HG02973 (cell line): Measurements from ENCODE around the gene BCDIN3D.
"Not testable (repeated sequence)": the region's sequence is repeated elsewhere in the genome, so short reads cannot be mapped to it uniquely, and the experiment has no call there.

Experiments used
- ATAC-seq: cut with Tn5 transposase; IDR thresholded peaks from one replicate; pipeline ENCODE4 v1.9.1; 2021; ENCODE audit warnings: moderate library complexity; ENCODE audit not compliant: unreplicated experiment

Gene BCDIN3D

GRCh38 chr12:49842519-49843352 lies at the start of gene BCDIN3D:
Gene BCDIN3D, minus strand, starts transcription at chr12:49843106. Its CDS starts 19 bp downstream, at chr12:49843087.
- ATAC-seq: peak; percentile 83

- no peak for ATAC-seq
Measured at GRCh38 chr12:49892084-49892731, 49.3 kb upstream of the BCDIN3D start.

GRCh38 chr12:49891476-49891875 lies 48.6 kb upstream of the BCDIN3D start:
- ATAC-seq: no peak

GRCh38 chr12:49891012-49891411 lies 48.1 kb upstream of the BCDIN3D start:
- no peak for ATAC-seq

GRCh38 chr12:49890096-49890461 lies 47.2 kb upstream of the BCDIN3D start:
- ATAC-seq: no peak

GRCh38 chr12:49889361-49890095 lies 46.6 kb upstream of the BCDIN3D start:
- no peak for ATAC-seq

- no peak for ATAC-seq
Measured at GRCh38 chr12:49888461-49889151, 45.7 kb upstream of the BCDIN3D start.

GRCh38 chr12:49887536-49888401 lies 44.9 kb upstream of the BCDIN3D start:
- ATAC-seq: no peak

- ATAC-seq: no peak
Measured at GRCh38 chr12:49887091-49887490, 44.2 kb upstream of the BCDIN3D start.

- ATAC-seq: no peak
Measured at GRCh38 chr12:49885663-49886461, 43.0 kb upstream of the BCDIN3D start.

GRCh38 chr12:49885118-49885517 lies 42.2 kb upstream of the BCDIN3D start:
- ATAC-seq: no peak

GRCh38 chr12:49882851-49883464 lies 40.1 kb upstream of the BCDIN3D start:
- ATAC-seq: no peak

- no peak for ATAC-seq
Measured at GRCh38 chr12:49882248-49882850, 39.4 kb upstream of the BCDIN3D start.

GRCh38 chr12:49881415-49882247 lies 38.7 kb upstream of the BCDIN3D start:
- no peak for ATAC-seq

GRCh38 chr12:49880756-49881414 lies 38.0 kb upstream of the BCDIN3D start:
- ATAC-seq: no peak

- not testable (repeated sequence) for ATAC-seq
Measured at GRCh38 chr12:49879065-49879464, 36.2 kb upstream of the BCDIN3D start.

GRCh38 chr12:49878021-49878420 lies 35.1 kb upstream of the BCDIN3D start:
- ATAC-seq: no peak
